NCI-H510A (cell line): Measurements from ENCODE around the gene PPFIBP2.
"Not testable (repeated sequence)": the region's sequence is repeated elsewhere in the genome, so short reads cannot be mapped to it uniquely, and the experiment has no call there.

ENCODE experiments used
- DNase-seq: peaks from one replicate; lab custom pipeline; 2025; lab: John Stamatoyannopoulos, UW

PPFIBP2 gene

DNA sequence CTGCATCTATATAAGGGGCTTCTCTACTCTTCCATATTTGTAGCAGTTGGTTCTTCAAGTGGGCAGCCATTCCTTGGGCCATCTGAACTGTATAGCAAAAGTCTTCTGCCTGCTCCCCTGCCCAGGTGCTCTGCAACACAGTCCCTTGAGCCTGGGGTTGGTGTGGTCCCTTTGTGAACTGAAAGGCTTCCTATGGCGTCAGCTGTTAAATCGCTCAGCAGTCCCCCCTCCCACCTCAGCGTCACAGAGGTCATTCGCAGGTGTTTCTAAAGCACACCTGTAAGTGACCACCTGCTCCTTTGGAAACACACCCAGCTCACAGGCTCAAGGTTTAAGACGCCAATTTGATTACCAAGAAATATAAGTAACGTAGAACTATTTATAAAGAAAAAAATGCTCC is 122.6 kb downstream of the PPFIBP2 start:
- no peak for DNase-seq

DNA sequence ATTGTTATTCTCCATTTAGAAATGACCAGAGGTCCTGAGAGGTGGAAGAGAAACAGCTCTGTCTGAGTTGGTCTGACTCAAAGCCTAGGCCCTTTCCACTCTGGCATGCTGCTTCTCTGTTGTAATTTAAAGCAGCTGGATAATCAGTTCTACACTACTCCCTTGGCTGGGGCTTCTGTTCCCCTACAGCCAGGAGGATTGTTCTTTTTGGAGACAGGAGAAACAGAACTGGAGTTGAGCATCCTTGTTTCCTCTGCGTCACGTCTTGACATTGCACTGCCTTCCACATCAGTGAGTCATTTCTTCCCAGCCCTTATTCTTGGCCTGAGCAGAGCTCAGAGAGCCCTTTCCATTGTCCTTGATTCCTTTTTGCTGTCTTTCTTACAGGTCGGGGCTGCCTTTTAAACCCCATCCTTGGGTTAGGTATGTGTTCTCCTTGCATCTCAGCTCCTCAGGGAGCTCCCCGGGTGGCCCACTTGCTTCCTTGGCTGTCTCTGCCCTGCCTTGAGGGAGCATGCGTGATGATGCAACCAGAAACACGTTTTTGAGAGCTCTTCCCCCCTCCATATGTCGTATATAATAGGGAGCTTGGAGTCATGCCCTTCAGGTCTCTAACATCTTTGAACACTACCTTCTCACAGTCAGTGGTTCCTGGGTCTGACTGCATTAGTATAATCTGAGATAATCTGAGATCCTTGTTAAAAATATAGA is 123.8 kb downstream of the PPFIBP2 start:
- no peak for DNase-seq

DNA sequence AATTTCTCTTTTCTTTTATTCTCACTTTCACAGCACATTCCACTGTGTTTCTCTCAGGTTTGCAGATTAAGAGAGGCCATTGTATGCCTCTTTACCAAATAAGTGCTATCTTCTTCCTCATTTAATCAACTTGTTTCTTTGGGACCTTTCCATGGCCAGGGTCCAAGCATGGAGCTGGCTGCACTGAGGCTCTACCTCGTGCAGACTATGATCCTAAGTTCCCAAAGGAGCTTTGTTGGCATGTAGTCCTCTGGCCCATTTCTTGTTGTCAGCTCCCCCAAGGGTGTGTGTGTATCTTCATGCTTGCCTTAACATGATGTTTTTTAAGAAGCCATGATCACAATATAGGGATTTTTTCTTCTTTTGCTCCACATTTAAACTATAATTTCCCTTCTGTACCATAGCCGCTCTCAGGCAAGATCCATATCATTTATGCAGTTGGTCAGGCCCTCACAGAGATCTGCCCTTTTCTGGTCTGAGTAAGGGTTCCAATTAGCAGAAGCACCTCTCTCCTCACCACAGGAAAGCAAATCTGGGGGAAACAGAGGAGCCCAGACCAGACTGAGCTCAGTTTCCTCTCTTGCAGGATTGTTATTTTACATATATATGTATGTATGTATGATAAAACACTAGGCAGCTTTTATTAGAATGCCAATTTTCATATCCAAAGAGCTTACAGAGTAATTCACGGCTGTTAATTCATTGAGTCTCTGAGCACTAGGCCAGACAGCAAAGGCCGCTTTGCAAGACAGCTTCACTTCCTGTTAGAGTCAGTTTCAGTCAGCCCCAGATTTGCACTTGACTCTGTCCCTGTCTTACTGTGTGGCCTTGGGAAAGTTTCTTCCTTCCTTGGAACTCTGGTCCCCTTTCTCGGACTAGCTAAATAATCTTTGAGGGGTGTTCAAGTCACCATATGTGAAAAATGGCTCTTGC is 125.2 kb downstream of the PPFIBP2 start:
- DNase-seq, result no peak

DNA sequence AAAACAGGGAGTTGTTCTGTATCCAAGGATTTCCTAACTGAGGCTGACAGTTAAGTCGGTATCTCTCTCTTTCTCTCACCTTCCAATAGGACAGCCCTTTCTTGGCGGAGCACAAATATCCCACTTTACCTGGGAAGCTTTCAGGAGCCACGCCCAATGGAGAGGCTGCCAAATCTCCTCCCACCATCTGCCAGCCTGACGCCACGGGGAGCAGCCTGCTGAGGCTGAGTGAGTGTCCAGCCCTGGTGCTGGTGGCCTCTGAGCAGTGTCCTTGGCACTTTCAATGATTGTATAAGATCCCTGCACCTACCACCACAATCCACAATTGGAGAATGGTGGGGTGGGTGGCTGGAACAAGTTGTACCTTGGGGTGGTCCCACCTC is 125.8 kb downstream of the PPFIBP2 start:
- no peak for DNase-seq

DNA sequence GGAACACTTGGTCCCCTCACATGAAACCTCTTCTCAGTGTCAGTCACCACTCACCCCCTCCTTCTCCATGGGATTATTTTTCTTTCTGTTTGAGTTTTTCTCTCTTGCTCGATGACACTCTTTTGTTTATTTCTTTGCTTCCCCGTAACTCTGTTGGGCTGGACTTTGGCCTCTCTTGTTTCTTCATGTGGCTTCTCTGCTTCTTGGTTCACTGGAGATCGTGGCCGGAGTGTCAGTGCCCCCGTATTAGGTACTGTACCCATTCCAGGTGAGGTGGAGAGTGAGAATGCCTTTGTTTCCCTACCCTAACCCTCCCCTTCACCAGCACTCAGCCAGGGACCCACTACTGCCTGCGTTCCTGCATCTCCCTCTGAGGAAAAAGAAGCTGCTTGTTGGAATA is 127.0 kb downstream of the PPFIBP2 start:
- no peak for DNase-seq

DNA sequence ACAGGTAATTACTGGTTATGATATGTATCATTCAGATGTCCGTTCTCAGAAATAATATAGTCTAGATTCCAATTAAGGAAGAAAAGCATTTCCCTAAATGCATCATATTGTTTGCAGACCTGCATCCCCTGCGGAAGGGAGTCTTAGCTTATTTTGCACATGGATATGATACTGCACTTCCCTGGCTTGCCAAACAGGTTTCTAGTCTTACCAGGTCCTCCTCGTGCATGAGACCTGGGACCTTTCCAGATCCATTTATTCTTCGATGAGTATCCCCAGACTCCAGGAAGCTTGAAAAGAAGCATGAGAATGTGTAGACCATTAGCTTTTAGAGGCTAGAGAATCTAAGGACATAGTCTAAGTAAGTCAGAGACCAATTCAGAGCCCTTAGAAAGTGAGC is 128.9 kb downstream of the PPFIBP2 start:
- no peak for DNase-seq

DNA sequence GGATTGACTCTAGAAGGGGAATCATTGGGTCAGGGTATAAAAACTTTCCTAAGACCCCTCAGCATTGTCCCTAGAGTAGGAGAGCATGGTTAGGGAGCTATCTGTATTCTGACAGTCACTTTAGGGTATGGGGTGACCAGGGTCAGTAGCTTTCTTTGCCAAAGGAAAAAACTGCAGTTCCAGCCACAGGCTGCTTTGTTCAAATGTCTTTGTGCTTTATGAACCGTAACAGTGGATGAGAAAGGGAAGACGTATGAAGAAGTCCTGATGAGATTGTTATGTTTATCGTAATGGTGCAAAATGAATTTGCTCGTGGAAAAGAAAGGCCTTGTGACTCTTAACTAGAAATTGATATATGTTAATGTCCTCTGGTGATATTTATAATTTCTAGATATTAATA is 129.5 kb downstream of the PPFIBP2 start:
- no peak for DNase-seq

DNA sequence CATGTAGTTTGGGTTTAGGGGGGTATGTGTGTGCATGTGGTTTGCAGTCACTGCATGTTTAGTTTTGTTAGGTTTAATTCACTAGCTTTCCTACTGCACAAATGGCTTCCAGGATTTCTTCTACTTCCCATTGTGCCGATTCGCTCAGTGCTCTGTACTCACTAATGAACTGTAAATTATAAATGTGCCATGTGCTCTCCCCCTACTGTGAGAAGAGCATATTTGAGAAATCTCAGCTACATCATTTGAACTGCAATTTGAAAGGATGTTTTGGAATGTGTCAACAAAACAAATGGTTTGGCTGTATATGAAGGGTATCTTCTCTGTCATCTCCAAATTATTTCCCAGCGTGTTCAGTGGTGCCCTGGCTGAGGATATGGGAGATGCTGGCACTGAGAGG is 131.4 kb downstream of the PPFIBP2 start:
- DNase-seq, result no peak

DNA sequence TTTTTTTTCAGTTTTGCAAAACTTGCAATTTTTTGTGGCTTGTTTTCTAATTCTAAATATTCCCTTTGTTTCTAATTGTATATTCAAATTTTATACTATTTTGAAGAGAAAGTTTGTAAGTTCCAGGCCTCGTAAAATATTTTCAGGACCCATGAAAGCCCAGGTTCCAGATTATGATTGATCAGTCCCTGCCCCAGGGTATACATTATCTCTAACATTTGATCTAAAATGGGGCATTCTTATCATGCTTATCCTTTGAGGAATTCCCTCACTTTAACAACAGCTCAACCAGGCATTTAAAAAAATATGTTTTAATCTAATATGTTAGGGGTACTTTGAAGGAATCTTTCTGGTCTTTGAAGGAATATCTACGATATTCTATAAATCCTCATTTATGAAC is 133.1 kb downstream of the PPFIBP2 start:
- no peak for DNase-seq

DNA sequence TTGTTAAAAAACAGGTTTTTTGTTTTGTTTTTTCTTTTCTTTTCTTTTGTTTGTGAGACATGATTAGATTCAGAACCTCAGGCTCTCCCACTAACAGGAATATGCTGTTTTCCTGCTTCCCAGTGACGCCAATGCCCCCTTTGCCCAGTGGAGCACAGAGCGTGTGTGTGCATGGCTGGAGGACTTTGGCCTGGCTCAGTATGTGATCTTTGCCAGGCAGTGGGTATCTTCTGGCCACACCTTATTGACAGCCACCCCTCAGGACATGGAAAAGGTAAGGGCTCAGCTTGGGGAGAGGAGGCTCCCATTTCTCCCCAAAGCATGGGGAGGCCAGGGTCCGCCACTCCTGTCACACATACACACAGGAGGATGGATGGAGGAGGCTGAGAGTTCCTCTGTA is 134.5 kb downstream of the PPFIBP2 start:
- DNase-seq, result no peak

DNA sequence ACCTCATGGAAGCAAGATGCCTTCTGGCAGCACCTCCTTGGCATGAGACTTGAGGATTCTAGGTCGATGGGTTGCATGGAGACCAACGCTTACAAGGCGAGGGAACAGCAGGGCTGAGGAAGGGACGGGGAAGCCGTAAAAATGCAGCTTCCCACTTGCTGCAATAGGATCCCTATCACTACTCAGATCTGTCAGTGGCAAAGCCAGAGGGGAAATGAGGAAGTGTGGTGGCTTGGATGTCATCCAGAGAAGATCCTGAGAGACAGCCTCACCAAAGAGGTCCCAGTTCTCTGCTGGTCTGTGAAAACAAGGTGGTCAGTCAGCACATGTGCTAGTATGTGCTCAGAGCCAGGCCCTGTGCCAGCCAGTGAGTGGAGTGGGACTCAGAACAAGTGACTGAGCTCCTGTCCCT is 137.3 kb downstream of the PPFIBP2 start:
- DNase-seq, result no peak

DNA sequence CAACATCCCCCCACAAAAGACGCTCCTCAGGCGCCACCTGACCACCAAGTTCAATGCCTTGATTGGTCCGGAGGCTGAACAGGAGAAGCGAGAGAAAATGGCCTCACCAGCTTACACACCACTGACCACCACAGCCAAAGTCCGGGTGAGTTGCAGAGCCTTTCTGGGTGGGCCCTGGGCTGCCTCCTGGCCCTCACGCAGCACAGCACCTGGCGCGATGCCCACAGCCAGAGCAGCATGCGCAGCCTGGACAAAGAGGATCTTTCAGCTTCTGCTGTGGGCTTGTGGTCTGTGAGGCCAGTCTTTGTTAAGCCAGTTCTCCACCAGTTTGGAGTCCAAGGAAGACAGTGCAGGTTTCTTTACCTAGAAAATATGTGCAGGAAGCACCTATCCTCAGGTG is 137.9 kb downstream of the PPFIBP2 start:
- DNase-seq, result no peak

DNA sequence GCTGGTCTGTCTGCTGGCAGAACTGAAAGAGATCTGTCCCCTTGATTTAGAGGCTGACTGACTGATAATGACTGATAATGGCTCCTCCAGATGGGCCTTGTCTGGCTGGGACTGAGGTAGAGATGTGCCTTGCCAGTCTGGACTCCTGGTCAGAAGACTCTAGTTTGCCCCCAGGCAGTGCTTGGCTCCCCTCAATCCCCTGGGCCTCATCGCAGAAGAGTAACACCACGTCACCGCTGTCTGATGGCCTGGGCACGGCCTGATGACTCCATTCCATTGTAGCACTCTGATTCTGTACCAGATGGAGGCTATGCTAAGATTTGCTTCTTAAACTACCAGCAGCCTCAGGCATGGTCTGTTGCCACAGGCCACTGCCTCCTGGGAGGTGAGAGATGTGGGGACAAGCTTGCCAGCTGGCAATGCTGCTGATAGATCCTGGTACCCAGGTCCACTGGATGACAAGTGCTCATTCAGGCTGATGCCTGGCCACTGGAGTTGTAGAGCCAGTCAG is 140.5 kb downstream of the PPFIBP2 start:
- no peak for DNase-seq

DNA sequence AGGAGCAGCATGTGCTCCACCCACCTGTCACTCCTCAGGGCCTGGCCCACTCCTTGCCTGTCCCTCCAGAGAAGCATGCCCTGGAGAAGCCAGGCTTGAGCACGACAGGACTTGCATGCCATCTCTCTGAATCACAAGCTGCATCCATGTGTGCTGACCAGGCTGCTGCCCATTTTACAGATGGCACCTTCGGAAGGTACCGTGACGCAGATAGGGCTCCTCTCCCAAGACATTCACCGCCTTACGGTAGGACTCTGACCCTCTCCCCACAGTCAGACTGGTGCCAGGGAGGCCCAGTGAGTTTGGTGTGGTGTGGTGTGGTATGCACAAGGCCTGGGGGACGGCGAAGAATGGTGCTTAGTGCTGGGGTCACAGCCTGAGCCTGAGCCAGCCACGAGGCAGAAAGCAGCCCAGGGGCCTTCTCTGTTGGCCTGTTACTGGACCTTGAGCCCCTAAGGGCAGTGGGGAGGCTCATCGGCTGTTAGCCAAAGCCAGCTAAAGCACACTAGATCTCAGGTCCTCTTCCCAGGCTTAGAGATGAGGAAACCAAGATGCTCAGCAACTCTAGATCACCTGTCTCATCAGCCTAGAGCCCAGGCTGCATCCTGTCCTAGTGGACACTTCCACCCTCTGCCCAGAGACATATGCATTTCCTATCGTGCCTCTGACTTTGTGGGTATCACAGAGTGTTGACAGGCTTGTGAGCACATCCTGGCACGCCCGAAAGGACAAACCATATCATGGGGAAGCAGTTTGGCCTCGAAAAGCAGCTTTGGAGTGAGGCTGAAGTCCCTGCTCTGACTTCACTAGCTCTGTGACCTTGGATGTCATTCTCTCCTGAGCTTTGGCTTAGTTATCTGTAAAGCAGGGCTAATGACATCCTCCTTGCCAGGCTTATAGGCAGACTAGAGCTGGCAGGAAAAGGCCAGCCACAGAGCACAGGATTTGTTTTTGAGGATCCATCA is 141.7 kb downstream of the PPFIBP2 start:
- DNase-seq, result no peak

DNA sequence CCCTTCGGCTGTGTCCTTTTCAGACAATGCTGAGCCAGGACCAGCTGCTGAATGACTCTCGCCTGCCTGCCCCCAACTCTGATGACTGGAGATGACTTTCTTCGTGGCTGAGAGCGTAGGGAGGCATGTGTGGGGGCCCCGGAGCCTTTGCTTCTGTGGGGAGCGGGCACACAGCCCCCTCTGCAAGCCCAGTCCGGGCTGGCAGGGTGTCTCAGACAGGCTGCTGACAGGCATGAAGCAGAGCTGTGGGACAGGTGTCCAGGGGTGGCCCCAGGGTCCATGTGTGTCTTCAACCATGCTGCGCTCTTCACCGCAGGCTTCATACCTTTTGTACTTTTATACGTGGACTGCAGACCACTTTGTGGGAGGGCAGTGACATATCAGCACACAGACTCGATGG is 142.9 kb downstream of the PPFIBP2 start:
- DNase-seq, result no peak

DNA sequence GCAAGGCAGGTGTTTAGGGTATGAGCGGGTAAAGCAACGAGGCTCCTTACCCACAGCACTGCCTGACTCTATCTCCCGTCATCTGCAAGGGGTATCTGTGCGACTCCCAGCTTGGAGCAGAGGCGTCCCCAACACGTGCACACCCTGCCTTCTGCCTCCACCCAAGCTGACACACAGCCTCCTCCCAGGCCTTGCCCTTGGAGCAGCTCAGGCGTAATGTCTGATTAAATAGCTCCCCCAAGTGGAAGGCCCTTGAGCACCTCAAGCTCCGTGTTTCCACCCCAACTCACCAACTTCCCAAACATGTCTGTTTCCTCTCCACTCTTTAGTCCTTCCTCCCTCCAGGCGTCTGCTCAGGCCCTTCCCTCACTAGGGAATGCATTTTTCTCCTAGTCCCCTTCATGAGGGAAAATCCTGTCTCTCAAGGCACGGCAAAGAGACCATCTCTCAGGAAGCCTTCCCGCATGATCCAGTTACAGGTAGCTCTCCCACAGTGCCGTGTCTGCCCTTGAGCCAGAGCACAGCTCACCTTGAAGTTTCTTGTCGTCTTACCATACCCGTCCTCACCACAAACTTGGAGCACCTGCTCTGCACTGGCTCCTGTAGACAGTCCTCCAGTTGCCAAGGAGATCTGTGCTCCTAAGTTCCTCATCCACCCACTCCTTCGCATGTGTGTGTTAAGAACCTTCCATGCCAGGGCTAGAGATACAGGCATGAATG is 143.7 kb downstream of the PPFIBP2 start:
- DNase-seq, result no peak

DNA sequence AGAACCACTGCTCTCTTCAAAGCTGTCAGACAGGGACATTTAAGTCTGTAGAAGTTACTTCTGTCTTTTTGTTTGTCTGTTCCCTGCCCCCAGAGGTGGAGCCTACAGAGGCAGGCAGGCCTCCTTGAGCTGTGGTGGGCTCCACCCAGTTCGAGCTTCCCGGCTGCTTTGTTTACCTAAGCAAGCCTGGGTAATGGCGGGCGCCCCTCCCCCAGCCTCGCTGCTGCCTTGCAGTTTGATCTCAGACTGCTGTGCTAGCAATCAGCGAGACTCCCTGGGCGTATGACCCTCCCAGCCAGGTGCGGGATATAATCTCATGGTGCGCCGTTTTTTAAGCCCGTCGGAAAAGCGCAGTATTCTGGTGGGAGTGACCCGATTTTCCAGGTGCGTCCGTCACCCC is 149.7 kb downstream of the PPFIBP2 start:
- not testable (repeated sequence) for DNase-seq

DNA sequence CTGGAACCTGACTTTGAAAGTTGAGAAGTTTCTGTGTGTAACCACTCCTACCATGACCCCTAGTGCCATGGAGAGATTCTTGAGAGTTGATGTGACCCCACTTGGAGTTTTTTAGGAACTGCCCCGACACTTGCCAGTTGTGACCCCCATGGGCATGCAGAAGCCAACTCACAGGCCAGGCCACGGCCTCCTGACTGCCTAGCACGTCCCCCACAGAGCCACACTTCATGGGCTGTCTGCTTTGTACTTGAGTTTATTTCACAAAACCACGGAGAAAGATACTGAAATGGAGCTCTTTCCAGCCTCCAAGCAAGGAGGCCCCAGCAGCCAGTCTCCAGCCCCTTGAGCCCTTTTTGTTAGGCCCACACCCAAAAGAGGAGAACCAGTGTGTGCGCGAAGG is 151.1 kb downstream of the PPFIBP2 start:
- DNase-seq, result no peak

DNA sequence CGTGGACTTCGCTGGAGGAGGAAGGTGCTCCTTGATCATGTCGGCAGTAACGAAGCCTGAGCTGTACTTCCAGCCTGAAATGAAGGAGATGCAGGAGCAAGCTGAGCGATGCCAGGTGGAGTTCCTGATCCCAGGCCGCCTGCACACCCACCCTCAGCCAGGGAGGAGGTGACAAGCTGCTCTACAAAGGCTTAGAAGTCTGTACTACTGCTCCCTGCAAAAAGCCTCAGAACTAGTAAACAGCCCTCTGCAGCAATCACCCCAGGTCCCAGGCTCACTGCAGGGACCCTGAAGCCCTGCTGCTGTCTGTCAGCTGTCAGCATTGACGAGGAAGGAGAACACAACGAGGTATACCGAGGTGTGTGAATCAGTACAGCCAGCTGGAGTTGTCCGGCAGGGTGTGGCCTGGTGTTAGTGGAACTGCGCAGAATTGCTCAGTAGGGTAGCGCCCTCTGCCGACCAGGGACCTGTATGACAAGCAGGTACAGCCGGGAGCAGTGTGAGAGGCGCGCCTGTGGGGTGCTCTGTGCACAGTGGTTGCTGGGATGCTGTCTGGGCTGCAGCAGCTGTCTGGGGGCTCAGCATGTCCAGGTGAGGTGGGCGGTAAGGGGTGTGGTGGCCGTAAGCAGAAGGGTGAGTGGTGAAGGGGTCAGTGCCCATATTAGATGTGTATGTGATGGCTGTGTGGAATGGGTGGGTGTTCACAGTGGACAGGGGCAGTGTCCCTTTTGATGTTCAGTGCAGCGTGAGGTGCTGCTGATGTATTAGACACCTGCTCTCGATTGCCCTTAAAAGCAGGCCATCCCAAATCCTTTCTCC is 151.9 kb downstream of the PPFIBP2 start:
- no peak for DNase-seq

DNA sequence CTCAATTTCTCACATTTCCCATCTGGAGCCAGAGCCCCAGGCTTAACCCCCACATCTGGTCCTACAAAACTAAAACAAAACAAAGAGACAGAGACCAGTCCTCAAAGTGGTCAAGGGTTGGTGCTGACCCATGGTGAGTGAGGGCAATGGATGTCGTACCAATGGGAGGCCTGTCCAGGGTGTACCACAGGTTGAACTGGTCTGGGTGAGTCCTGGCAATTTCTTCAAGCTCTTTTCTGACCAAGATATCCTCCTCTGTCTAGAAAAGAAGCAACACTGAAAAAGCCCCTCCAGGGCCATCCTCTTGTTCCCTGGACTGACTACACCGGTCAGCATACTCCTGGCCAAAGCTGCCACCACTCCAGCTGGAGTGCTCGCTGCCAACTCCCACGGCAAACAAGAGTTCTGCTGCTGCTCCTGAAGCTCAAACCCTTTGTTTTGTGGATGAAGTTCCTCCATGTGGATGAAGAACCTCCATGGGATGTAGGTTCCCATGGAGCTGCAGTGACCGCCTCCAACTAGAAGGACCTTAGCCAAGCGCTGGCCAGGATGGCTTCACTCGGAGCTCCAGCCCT is 152.6 kb downstream of the PPFIBP2 start:
- DNase-seq, result no peak
